ENCODE results near the gene ACTL6B.
A peak's percentile ranks its signal among the peaks of the same experiment; 100 is the strongest.
"Not testable (repeated sequence)": the region's sequence is repeated elsewhere in the genome, so short reads cannot be mapped to it uniquely, and the experiment has no call there.

The ACTL6B gene

GRCh38 chr7:100655908-100656674, at the start of gene ACTL6B:
Gene ACTL6B, minus strand, starts transcription at chr7:100656448. Its CDS starts 94 bp downstream, at chr7:100656354.
- Mint-ChIP-seq H3K27me3 (ENCODE audit: low read depth) (peaks cover 54% of the 10 kb centered on the region), H3K9me3 (no peaks in the 10 kb centered on the region)

GRCh38 chr7:100705320-100705752, 49.1 kb upstream of the ACTL6B start:
- H3K4me1 Mint-ChIP-seq (ENCODE audit: low read depth), result peaks cover 7% of the 10 kb centered on the region
- H3K4me3 Mint-ChIP-seq, result peak overlapping the region; percentile 92

More at GRCh38 chr7:100655908-100656674, at the start of gene ACTL6B:
- no peaks in the 10 kb centered on the region for H3K36me3 Mint-ChIP-seq (ENCODE audit: low read depth)
- H3K4me3 Mint-ChIP-seq, result no peak within 1 kb of the TSS
- H3K27ac Mint-ChIP-seq, result no peak within 1 kb of the TSS
- H3K4me1 Mint-ChIP-seq (ENCODE audit: low read depth), result peaks cover 3% of the 10 kb centered on the region

DNA sequence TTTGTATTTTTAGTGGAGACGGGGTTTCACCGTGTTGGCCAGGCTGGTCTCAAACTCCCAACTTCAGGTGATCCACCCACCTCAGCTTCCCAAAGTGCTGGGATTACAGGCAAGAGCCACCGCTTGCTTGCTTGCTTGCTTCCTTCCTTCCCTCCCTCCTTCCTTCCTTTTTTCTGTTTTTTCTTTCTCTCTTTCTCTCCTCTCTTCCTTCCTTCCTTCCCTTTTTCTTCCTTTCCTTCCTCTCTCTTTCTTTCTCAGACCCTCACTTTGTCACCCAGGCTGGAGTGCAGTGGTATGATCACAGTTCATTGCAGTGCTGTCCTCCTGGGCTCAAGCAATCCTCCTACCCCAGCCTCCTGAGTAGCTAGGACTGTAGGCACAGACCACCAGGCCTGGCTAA, 44.8 kb upstream of the ACTL6B start:
- H3K9me3 Mint-ChIP-seq; H3K27ac Mint-ChIP-seq; H3K4me1 Mint-ChIP-seq (ENCODE audit: low read depth); H3K36me3 Mint-ChIP-seq (ENCODE audit: low read depth); H3K4me3 Mint-ChIP-seq: not testable (repeated sequence)
- peaks cover 21% of the 10 kb centered on the region for H3K27me3 Mint-ChIP-seq (ENCODE audit: low read depth)

More at GRCh38 chr7:100705320-100705752, 49.1 kb upstream of the ACTL6B start:
- Mint-ChIP-seq H3K36me3 (ENCODE audit: low read depth) (peaks cover 7% of the 10 kb centered on the region), H3K27ac (peak overlapping the region; percentile 93), H3K27me3 (ENCODE audit: low read depth) (peaks cover 11% of the 10 kb centered on the region), H3K9me3 (no peaks in the 10 kb centered on the region)

- Mint-ChIP-seq H3K36me3 (ENCODE audit: low read depth) (no peaks in the 10 kb centered on the region), H3K4me3 (no peak overlapping the region), H3K27ac (no peak overlapping the region), H3K27me3 (ENCODE audit: low read depth) (peaks cover 31% of the 10 kb centered on the region), H3K4me1 (ENCODE audit: low read depth) (no peaks in the 10 kb centered on the region), H3K9me3 (no peaks in the 10 kb centered on the region)
These were observed 42.8 kb upstream of the ACTL6B start for GRCh38 chr7:100699018-100699417.

GRCh38 chr7:100696123-100696521, 39.9 kb upstream of the ACTL6B start:
- peak overlapping the region; percentile 2 for H3K27ac Mint-ChIP-seq
- no peak overlapping the region for H3K4me3 Mint-ChIP-seq
- peaks cover 26% of the 10 kb centered on the region for H3K27me3 Mint-ChIP-seq (ENCODE audit: low read depth)
- H3K36me3 Mint-ChIP-seq (ENCODE audit: low read depth), result peaks cover 10% of the 10 kb centered on the region
- H3K4me1 Mint-ChIP-seq (ENCODE audit: low read depth), result peaks cover 17% of the 10 kb centered on the region
- no peaks in the 10 kb centered on the region for H3K9me3 Mint-ChIP-seq

- Mint-ChIP-seq H3K9me3 (no peaks in the 10 kb centered on the region), H3K4me3 (peak within 1 kb of the TSS; percentile 99), H3K27me3 (ENCODE audit: low read depth) (peaks cover 18% of the 10 kb centered on the region), H3K4me1 (ENCODE audit: low read depth) (peaks cover 18% of the 10 kb centered on the region), H3K27ac (peak within 1 kb of the TSS; percentile 95), H3K36me3 (ENCODE audit: low read depth) (peaks cover 10% of the 10 kb centered on the region)
These were observed 38.0 kb upstream of the ACTL6B start, which contains the start of gene GIGYF1 for GRCh38 chr7:100694098-100694745. Gene GIGYF1, minus strand, starts transcription at chr7:100694250. Its CDS starts 6,012 bp downstream, at chr7:100688238.

DNA sequence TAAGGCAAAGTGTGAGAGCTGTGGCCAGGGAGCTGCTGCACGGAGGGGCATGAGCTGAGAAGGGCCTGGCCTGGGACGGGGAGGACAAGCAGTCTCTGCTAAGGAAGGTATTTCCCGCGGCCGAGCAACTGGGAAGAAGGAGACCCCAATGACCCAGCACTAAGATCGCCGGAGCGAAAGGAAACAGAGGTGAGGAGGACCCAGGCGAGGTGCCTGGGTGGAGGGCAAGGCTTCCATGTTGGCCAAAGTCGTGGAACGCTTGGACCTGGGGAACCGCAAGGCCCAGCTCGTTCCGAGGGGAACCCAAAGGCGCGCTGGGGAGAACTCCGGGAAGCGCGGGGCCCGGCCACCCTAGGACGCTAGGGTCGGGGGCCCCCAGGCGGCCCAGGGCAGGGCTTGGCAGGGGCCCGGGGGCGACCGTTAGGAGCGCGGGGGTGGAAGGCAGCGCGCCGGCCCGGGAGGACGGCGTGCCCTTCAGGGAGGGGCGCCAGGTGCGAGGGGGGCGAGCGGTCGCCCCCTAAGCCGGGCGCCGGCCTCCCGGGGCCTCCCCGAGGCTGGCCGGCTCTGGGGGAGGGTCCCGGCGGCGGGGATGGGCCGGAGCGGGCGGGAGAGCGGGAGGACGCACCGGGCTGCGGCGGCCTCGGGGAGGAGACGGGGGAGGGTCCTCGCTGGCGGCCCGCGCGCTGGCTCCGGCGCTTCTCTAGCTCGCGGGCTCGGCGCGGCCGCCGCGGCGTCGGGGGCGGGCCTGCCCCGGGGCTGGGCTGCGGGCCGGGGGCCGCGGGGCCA, 37.3 kb upstream of the ACTL6B start:
- peaks cover 16% of the 10 kb centered on the region for H3K27me3 Mint-ChIP-seq (ENCODE audit: low read depth)
- no peaks in the 10 kb centered on the region for H3K9me3 Mint-ChIP-seq
- peak overlapping the region; percentile 95 for H3K27ac Mint-ChIP-seq
- H3K36me3 Mint-ChIP-seq (ENCODE audit: low read depth), result peaks cover 10% of the 10 kb centered on the region
- peaks cover 22% of the 10 kb centered on the region for H3K4me1 Mint-ChIP-seq (ENCODE audit: low read depth)
- H3K4me3 Mint-ChIP-seq, result peak overlapping the region; percentile 99

- H3K9me3 Mint-ChIP-seq, result no peaks in the 10 kb centered on the region
- peak overlapping the region; percentile 99 for H3K4me3 Mint-ChIP-seq
These were observed 36.3 kb upstream of the ACTL6B start for GRCh38 chr7:100692578-100692961.

DNA sequence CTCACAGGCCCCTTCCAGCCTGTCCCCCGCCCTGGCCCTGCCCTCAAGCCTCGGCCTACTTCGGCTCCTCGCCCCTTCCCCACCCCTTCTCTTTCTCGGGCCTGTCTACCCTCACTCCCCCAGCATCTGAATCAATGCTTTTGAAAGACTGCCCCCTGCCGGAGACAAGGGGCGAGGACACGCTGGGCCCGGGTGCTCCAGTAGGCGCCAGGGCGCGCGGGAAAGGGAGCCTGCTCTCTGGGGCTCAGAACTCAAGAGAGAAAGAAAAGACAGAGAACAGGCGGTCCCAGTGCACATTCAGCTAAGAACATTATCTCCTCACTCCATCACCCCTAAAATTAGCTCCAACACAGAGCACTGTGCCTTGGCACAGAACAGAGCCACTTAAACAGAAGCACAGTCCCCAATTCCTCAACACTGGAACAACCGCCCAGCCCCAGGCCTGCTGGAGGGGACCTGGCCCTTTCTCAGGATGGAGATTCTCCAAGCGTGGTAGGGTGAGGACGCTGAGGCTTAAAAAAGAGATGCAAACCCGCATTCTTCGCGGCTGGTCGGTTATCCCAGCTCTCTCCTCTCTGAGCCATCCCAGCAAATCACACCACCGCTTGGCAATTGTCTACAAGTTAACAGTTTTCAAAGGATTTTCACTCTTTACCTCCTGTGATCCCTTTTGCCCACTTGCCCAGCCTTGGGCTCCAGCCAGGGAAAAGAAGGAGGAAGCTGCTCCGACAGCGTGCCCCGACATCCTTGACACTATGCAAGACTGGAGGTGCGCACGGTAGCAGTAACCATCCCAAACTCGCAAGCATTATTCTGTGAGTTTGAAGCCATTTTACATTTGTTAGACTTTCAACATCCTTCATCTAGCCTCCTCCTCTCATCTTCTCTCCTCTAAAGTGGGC, 35.7 kb upstream of the ACTL6B start:
- peaks cover 22% of the 10 kb centered on the region for H3K4me1 Mint-ChIP-seq (ENCODE audit: low read depth)
- H3K36me3 Mint-ChIP-seq (ENCODE audit: low read depth), result peaks cover 12% of the 10 kb centered on the region
- H3K27me3 Mint-ChIP-seq (ENCODE audit: low read depth), result peaks cover 16% of the 10 kb centered on the region
- no peaks in the 10 kb centered on the region for H3K9me3 Mint-ChIP-seq
- H3K4me3 Mint-ChIP-seq, result peak overlapping the region; percentile 99
- H3K27ac Mint-ChIP-seq, result no peak overlapping the region

More at GRCh38 chr7:100692578-100692961, 36.3 kb upstream of the ACTL6B start:
- peaks cover 22% of the 10 kb centered on the region for H3K4me1 Mint-ChIP-seq (ENCODE audit: low read depth)
- peak overlapping the region; percentile 95 for H3K27ac Mint-ChIP-seq
- H3K27me3 Mint-ChIP-seq (ENCODE audit: low read depth), result peaks cover 16% of the 10 kb centered on the region
- H3K36me3 Mint-ChIP-seq (ENCODE audit: low read depth), result peaks cover 12% of the 10 kb centered on the region

- Mint-ChIP-seq H3K9me3 (no peaks in the 10 kb centered on the region), H3K27me3 (ENCODE audit: low read depth) (peaks cover 5% of the 10 kb centered on the region), H3K27ac (no peak overlapping the region), H3K4me1 (ENCODE audit: low read depth) (peaks cover 22% of the 10 kb centered on the region), H3K4me3 (no peak overlapping the region), H3K36me3 (ENCODE audit: low read depth) (peaks cover 15% of the 10 kb centered on the region)
These were observed 33.2 kb upstream of the ACTL6B start for GRCh38 chr7:100689230-100690135.

- H3K27me3 Mint-ChIP-seq (ENCODE audit: low read depth), result peaks cover 5% of the 10 kb centered on the region
- peaks cover 15% of the 10 kb centered on the region for H3K36me3 Mint-ChIP-seq (ENCODE audit: low read depth)
- H3K4me3 Mint-ChIP-seq, result no peak overlapping the region
- H3K4me1 Mint-ChIP-seq (ENCODE audit: low read depth), result peaks cover 22% of the 10 kb centered on the region
- H3K9me3 Mint-ChIP-seq, result no peaks in the 10 kb centered on the region
- H3K27ac Mint-ChIP-seq, result no peak overlapping the region
These were observed 32.1 kb upstream of the ACTL6B start for GRCh38 chr7:100688326-100688860.

- peaks cover 12% of the 10 kb centered on the region for H3K36me3 Mint-ChIP-seq (ENCODE audit: low read depth)
- H3K27ac Mint-ChIP-seq, result no peak overlapping the region
- H3K4me3 Mint-ChIP-seq, result no peak overlapping the region
- no peaks in the 10 kb centered on the region for H3K9me3 Mint-ChIP-seq
- peaks cover 19% of the 10 kb centered on the region for H3K4me1 Mint-ChIP-seq (ENCODE audit: low read depth)
- no peaks in the 10 kb centered on the region for H3K27me3 Mint-ChIP-seq (ENCODE audit: low read depth)
These were observed 31.6 kb upstream of the ACTL6B start for GRCh38 chr7:100687751-100688300.

Measured in T-helper 1 cell treated with Interleukin-12 subunit alpha and Interleukin-12 subunit beta and Interleukin-4 antibody, amounts not matched to agents 30 μg/mL and 1 μg/mL, for 36 hours (primary cell).